NCI-H2227 treated with DMSO at 0.1 percent for 48 hours (cell line): ENCODE measurements around the gene FTH1.
"Not testable (repeated sequence)": the region's sequence is repeated elsewhere in the genome, so short reads cannot be mapped to it uniquely, and the experiment has no call there.

Source experiments
- DNase-seq: peaks from one replicate; lab custom pipeline; 2025; lab: John Stamatoyannopoulos, UW

The FTH1 gene

GRCh38 chr11:61963282-61964057 lies 4.0 kb downstream of the FTH1 start:
- DNase-seq = no peak

GRCh38 chr11:61963016-61963281 lies 4.5 kb downstream of the FTH1 start:
- no peak for DNase-seq

GRCh38 chr11:61962213-61963015 lies 5.0 kb downstream of the FTH1 start:
- no peak for DNase-seq

GRCh38 chr11:61961570-61962212 lies 5.7 kb downstream of the FTH1 start:
- DNase-seq = no peak

GRCh38 chr11:61960532-61960931 lies 6.9 kb downstream of the FTH1 start:
- DNase-seq = no peak

GRCh38 chr11:61959678-61960077 lies 7.8 kb downstream of the FTH1 start:
- no peak for DNase-seq

GRCh38 chr11:61959114-61959513 lies 8.3 kb downstream of the FTH1 start:
- no peak for DNase-seq

- no peak for DNase-seq
These were observed 8.8 kb downstream of the FTH1 start for GRCh38 chr11:61958590-61958989.

GRCh38 chr11:61957021-61957770 lies 10.2 kb downstream of the FTH1 start:
- no peak for DNase-seq

- DNase-seq = no peak
These were observed 11.0 kb downstream of the FTH1 start for GRCh38 chr11:61956191-61957020.

- no peak for DNase-seq
These were observed 11.9 kb downstream of the FTH1 start for GRCh38 chr11:61955422-61956135.

- no peak for DNase-seq
These were observed 12.5 kb downstream of the FTH1 start for GRCh38 chr11:61954851-61955421.

GRCh38 chr11:61954106-61954850 lies 13.2 kb downstream of the FTH1 start:
- DNase-seq = no peak

- not testable (repeated sequence) for DNase-seq
These were observed 13.8 kb downstream of the FTH1 start for GRCh38 chr11:61953632-61954031.

- DNase-seq = no peak
These were observed 14.6 kb downstream of the FTH1 start for GRCh38 chr11:61952882-61953281.

GRCh38 chr11:61951484-61952135 lies 15.8 kb downstream of the FTH1 start:
- no peak for DNase-seq

- no peak for DNase-seq
These were observed 17.3 kb downstream of the FTH1 start, which contains the start of gene BEST1 for GRCh38 chr11:61950035-61950547. Gene BEST1 (plus strand): TSS chr11:61950351. CDS start chr11:61951807, 1,456 bp downstream.

- peak; percentile 96 for DNase-seq
These were observed 18.0 kb downstream of the FTH1 start for GRCh38 chr11:61949169-61950034.
